Measurements from ENCODE around the gene GRIP1. TPM values are rescaled to one million over a fixed set of nuclear protein-coding genes. Genes with fewer than 3 reads are reported as not detected.
A peak's percentile ranks its signal among the peaks of the same experiment; 100 is the strongest.

GRIP1 gene
- total RNA-seq, 2 experiments from 2014 or later = 5.4 TPM

DNA sequence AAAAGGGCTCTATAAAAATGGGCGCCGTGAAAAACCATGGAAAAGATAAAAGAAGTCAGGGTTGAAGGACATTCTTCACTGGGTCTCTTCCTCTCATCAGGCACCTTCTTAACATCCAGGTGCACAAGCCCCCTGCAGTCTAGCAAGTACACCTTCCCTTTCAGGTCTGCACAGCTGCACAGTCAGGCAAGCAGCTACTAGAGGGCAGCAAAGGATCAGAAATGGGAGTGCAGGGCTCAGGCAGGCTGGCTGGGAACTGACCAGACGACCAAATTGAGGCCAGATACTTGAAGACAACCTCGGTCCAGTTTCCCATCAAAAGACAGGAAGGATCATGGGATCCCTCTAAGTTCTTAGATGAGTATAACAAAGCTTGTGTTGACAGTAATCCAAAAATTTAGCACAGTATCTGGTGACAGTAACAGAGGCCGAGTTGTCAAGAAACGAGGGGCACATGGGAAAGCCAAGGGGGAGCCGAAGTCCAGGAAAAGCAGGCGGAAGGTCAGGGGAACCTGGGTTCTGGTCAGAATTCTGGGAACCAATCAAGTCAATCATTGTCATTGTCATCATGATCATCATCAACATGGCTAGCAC lies 10.1 kb upstream of the GRIP1 start:
- Histone ChIP-seq H3K36me3 (ENCODE audit: insufficient read depth, low read length) (no peaks in the 10 kb centered on the region), H3K4me1 (ENCODE audit: insufficient read depth, low read length) (no peaks in the 10 kb centered on the region), H3K27ac (ENCODE audit: low read depth in 1 of 2, low read length in 2 of 2) (no peak overlapping the region), H3K4me3 (ENCODE audit: low read length) (no peak overlapping the region), H3K27me3 (ENCODE audit: control insufficient read depth in 1 of 2, insufficient read depth in 2 of 2, low read length in 2 of 2) (peaks cover 5% of the 10 kb centered on the region in 2 experiments), H3K9me3 (ENCODE audit: control insufficient read depth in 1 of 2, insufficient read depth in 1 of 2, low read length in 2 of 2) (no peaks in the 10 kb centered on the region)
- Mint-ChIP-seq H3K4me1 (ENCODE audit: low read depth) (peaks cover 3% of the 10 kb centered on the region), H3K27ac (no peak overlapping the region), H3K36me3 (ENCODE audit: low read depth) (no peaks in the 10 kb centered on the region), H3K27me3 (peaks cover 9% of the 10 kb centered on the region), H3K4me3 (no peak overlapping the region), H3K9me3 (no peaks in the 10 kb centered on the region)
- intact Hi-C loops (cut with DNase I, micrococcal nuclease) = loop anchor here (1.0 kb wide), 1 partner anchor 172 kb away; no protein-coding TSS in a partner anchor
- POLR2A ChIA-PET = no interaction called here
- CTCF ChIA-PET = interaction anchor here (1.0 kb wide), 1 partner anchor 172 kb away, joined by 5 read pairs; no protein-coding TSS in a partner anchor
- TF ChIP-seq, protein P1, sequence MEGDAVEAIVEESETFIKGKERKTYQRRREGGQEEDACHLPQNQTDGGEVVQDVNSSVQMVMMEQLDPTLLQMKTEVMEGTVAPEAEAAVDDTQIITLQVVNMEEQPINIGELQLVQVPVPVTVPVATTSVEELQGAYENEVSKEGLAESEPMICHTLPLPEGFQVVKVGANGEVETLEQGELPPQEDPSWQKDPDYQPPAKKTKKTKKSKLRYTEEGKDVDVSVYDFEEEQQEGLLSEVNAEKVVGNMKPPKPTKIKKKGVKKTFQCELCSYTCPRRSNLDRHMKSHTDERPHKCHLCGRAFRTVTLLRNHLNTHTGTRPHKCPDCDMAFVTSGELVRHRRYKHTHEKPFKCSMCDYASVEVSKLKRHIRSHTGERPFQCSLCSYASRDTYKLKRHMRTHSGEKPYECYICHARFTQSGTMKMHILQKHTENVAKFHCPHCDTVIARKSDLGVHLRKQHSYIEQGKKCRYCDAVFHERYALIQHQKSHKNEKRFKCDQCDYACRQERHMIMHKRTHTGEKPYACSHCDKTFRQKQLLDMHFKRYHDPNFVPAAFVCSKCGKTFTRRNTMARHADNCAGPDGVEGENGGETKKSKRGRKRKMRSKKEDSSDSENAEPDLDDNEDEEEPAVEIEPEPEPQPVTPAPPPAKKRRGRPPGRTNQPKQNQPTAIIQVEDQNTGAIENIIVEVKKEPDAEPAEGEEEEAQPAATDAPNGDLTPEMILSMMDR (IDR thresholded peaks at IDR 0.05) = peak; percentile 61
- ATAC-seq (ENCODE audit: poor library complexity) (peak; percentile 52), DNase-seq (peak in 12 of 14 experiments; percentile 8 to 65 (median 23))

DNA sequence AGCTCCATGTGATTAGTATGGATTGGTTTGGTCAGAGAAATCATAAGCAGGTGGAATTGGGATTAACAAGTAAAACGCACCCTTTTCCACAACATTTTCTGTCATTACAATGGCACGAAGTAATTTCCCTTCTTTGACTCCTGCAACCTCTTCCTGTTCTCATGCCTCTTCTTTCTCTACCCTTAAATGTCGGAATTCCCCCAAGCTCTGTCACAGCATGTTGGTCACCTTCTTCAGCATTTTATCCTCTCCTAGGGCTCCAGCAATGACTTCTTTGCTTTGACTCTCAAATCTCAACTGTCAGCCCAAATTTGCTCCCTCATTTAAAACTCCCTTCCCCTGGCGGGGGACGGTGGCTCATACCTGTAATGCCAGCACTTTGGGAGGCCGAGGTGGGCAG lies 5.3 kb upstream of the GRIP1 start:
- Mint-ChIP-seq H3K36me3 (ENCODE audit: low read depth) (no peaks in the 10 kb centered on the region), H3K27ac (no peak overlapping the region), H3K4me1 (ENCODE audit: low read depth) (no peaks in the 10 kb centered on the region), H3K4me3 (no peak overlapping the region), H3K27me3 (peaks cover 15% of the 10 kb centered on the region), H3K9me3 (no peaks in the 10 kb centered on the region)
- DNase-seq (no peak), ATAC-seq (ENCODE audit: poor library complexity) (no peak)
- intact Hi-C loops (cut with DNase I, micrococcal nuclease) = no loop called here
- CTCF ChIA-PET = no interaction called here
- POLR2A ChIA-PET = no interaction called here
- Histone ChIP-seq H3K27me3 (ENCODE audit: control insufficient read depth in 1 of 2, insufficient read depth in 2 of 2, low read length in 2 of 2) (peaks cover 5% of the 10 kb centered on the region in 2 experiments), H3K9me3 (ENCODE audit: control insufficient read depth in 1 of 2, insufficient read depth in 1 of 2, low read length in 2 of 2) (no peaks in the 10 kb centered on the region), H3K27ac (ENCODE audit: low read depth in 1 of 2, low read length in 2 of 2) (no peak overlapping the region), H3K4me3 (ENCODE audit: low read length) (no peak overlapping the region), H3K36me3 (ENCODE audit: insufficient read depth, low read length) (no peaks in the 10 kb centered on the region), H3K4me1 (ENCODE audit: insufficient read depth, low read length) (no peaks in the 10 kb centered on the region)
- TF ChIP-seq, protein P1 (IDR thresholded peaks at IDR 0.05) = no peak

DNA sequence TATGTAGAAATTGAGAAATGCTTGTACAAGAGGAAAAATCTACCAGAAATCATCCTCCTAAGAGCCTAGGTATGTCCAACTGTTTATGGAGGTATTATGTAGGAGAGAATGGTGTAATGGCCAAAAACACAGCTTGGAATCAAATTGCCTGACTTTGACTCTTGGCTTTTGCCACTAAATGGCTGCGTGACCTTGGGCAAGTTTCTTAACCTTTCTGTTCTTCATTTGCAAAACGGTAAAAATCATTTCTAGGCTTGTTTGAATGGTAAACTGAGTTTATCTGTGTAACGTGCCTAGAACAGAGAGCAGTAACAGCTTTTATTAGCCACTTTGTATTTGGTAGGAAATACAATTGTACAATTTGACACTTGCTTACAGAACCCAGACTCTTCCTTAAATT lies 4.9 kb upstream of the GRIP1 start:
- H3K27me3 ChIP-seq (ENCODE audit: control insufficient read depth in 1 of 2, insufficient read depth in 2 of 2, low read length in 2 of 2) = peaks cover 5% of the 10 kb centered on the region in 2 experiments
- H3K9me3 ChIP-seq (ENCODE audit: control insufficient read depth in 1 of 2, insufficient read depth in 1 of 2, low read length in 2 of 2) = no peaks in the 10 kb centered on the region
- H3K4me1 Mint-ChIP-seq (ENCODE audit: low read depth) = no peaks in the 10 kb centered on the region
- H3K4me3 ChIP-seq (ENCODE audit: low read length) = no peak overlapping the region
- ATAC-seq (ENCODE audit: poor library complexity) (no peak), DNase-seq (no peak)
- no peaks in the 10 kb centered on the region for H3K4me1 ChIP-seq (ENCODE audit: insufficient read depth, low read length)
- H3K4me3 Mint-ChIP-seq = no peak overlapping the region
- no peaks in the 10 kb centered on the region for H3K36me3 Mint-ChIP-seq (ENCODE audit: low read depth)
- no peak overlapping the region for H3K27ac Mint-ChIP-seq
- intact Hi-C loops (cut with DNase I, micrococcal nuclease) = no loop called here
- no peaks in the 10 kb centered on the region for H3K9me3 Mint-ChIP-seq
- peaks cover 15% of the 10 kb centered on the region for H3K27me3 Mint-ChIP-seq
- ChIA-PET CTCF (no interaction called here), POLR2A (no interaction called here)
- H3K36me3 ChIP-seq (ENCODE audit: insufficient read depth, low read length) = no peaks in the 10 kb centered on the region
- TF ChIP-seq, protein P1 (IDR thresholded peaks at IDR 0.05) = no peak
- no peak overlapping the region for H3K27ac ChIP-seq (ENCODE audit: low read depth in 1 of 2, low read length in 2 of 2)

Measured in CD4-positive, alpha-beta T cell (primary cell).